Muscle of back (tissue), 11 donors: Measurements from ENCODE around the gene RBBP8NL. TPM values are rescaled to one million over a fixed set of nuclear protein-coding genes. Genes with fewer than 3 reads are reported as not detected.
A peak's percentile ranks its signal among the peaks of the same experiment; 100 is the strongest.
"Not testable (repeated sequence)": the region's sequence is repeated elsewhere in the genome, so short reads cannot be mapped to it uniquely, and the experiment has no call there.

Source experiments
- DNase-seq, 3 donors: peaks; one replicate each; pipeline versions ENCODE4 v3.0.0 to v3.0.0-alpha.2; 2013
- polyA plus RNA-seq, 10 donors: library from polyadenylated mRNA; unstranded; fragments of 120-200 nt; gene quantifications; one replicate each; pipeline ENCODE4 v1.2.1, GENCODE V29; 2013; ENCODE audit not compliant: insufficient read length in 10 of 10

The RBBP8NL gene
- polyA plus RNA-seq, 10 donors = 0.53 to 0.71 TPM; not detected in 8

DNA sequence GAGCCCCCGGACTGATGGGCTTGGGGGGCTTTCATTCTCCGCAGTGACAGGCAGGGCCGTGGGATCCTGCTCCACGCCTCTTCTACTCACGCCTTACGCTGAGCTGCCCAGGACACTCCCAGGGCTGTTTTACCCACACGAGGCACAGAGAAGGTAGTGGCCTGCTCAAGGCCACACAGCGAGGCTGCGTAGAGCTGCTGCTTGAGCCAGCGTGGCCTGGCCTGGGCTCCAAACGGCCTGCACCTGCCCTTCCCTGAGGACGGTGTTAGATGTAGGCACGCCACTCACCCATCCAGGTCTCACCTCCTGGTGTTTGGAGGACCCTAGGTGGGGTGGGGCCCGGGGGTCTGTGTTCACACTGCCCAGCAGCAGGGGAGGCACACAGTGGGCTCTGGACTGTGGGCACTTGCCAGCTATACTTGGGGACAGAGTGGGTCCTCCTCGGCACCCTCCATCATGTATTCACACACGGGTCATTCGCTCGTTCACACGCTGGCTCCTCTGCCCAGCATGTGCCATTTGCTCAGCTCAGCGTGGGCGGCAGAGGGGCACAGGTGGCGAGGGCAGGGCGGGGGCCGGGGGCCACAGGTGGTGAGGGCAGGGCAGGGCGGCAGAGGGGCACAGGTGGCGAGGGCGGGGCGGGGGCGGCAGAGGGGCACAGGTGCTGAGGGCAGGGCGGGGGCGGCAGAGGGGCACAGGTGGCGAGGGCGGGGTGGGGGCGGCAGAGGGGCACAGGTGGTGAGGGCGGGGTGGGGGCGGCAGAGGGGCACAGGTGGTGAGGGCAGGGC, 18.4 kb upstream of the RBBP8NL start:
- DNase-seq = no peak

DNA sequence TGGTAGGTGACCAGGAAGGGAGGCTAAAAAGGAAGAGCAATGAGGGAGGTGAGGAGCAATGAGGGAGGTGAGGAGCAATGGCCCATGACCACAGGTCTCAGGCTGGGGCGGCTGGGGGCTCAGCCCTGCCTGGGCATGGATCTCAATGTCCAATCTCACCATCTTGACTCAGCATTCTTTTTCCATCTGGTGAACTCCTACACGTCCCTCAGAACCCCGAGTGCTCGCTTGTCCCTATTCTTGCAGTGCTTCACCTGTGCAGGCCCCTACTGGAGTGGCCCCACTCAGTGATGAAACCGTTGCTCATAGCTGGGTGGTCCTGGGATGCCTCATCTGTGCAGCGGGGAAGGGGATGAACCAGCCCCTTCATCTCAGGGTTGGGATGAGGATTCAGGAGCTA, 16.9 kb upstream of the RBBP8NL start:
- no peak for DNase-seq

DNA sequence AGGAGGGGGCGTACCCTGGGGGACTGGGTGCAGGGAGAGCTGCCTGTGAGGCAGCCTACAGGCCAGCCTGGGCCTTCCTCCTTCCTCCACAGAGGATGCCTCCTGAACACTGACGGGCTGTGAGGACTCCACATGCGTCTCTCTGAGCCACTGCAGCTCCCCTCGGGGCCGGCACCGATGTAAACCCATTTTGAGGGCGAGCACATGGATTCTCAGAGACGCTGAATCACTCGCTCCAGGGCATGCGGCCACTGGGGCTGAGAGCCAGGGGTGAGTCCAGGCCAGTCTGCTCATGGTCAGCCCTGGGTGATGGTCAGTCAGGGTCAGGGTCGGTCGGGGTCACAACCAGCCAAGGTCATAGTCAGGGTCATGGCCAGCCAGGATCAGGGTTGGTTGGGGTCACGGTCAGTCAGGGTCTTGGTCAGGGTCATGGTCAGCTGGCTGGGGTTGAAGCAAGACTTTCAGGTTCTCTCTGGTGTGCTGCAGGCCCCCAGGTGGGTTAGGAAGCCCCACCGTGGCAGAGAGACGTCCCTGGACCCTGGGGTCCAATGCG, 14.7 kb upstream of the RBBP8NL start:
- no peak for DNase-seq

DNA sequence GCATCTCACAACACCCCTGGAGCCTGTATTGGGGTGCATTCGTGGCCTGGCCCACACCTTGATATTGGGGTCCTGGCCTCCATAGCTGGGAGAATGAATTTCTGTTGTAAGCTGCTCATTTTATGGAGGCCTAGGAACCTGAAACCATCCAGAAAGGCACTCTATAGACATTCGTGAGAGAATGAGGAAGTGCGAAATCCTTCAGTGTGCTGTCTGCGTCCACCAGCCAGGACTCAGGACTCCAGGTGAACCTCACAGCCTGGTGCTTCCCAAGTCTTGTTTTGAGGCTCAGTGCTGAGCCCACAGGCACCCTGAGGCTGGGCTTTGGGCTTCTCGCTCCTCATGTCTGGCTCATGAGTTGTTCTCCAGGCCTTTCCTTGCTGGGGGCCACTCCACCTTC, 11.9 kb upstream of the RBBP8NL start:
- no peak for DNase-seq

DNA sequence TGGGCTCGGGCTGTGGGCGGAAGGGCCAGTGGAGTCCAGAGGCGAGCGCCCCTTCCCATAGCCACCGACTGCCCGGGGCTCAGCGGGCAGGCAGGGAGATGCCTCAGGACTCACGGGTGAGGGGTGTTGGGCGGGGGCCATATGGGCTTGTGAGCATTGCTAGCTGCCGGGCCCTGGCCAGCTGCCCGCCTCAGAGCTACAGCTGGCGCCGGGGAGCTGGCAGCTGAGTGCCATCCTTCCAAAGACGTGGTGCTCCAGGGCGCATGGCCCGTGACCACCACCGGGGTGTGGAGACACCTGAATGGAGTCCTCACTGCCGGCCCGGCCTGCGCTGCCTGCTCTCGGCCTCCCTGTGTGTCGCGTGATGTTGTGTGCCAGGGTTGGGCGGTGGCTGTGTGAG, 10.6 kb upstream of the RBBP8NL start:
- DNase-seq = peak; percentile 40 to 62 (median 57)

DNA sequence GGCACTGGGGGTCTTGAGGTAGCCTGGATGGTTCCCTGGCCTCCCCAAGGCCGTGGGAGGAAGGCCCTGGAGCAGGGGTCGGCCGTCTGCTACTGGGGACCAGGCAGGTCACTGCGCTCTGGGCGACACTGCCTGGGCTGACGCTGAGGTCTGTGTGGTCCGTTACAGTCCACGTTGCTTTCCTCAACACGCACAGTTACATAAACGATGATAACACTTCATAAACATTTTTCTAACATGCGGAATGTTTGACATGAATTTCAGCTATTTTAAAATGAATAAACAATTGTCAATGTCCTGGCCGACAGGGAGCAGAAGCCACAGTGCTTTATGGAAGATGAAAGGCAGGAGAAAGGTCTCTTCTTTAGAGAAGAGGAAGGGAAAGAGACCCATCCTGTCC, 10.2 kb upstream of the RBBP8NL start:
- no peak for DNase-seq

DNA sequence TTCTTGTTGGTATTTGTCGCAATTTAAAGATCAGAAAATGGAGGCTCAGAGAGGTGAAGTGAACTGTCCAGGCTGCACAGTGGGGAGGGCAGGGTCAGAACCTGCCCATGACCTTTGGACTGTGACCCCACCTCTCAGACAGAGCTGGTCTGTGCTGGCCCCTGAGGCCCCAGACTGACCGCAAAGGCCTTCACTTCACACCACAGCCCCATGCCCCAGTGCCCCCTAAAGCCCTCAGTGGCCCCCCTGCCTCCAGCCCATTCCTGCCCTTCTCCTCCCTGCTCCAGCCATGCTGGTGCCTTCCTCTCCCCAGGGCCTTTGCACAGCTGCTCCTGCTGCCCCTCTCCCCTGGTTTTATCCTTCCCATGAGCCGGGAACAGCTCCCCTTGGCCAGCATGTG, 9.4 kb upstream of the RBBP8NL start:
- no peak for DNase-seq

DNA sequence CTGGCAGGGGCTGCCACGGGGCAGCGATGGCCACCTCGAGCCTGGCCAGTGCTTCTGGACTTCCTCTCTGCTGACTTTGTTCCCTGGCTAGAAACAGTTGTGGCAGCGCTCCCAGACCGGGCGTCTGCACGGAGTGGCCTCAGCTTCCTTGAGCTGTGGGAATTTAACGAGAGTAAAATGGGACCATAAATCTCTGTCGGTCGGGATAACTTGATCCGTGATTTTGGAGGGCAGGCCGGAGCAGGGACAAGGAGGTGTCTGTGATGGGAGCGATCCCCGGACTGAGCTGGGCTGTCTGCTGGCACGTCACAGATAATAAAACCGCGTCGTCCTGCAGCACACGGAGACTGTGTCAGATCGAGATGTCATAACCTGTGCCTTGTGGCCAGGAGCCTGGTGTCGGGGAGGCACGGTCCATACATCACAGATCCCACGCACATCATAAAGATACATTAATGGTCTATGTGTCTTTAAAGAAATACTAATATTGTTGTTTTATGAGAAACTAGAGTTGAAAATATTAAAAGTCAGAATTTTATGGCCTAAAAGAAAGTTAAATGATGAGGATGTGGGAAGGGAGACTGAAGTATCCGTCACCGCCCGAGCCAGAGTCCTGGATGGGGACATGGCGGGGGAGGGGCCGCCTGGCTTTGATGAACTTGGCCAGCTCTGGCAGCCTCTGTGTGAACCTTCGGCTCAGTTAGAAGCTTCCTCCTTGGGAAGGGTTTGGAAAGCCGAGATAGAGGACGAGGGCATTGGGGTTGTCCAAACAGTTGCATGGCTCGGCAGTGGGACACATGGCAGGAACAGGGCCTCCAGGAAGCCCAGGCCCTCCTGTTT, 6.5 kb upstream of the RBBP8NL start:
- no peak for DNase-seq

DNA sequence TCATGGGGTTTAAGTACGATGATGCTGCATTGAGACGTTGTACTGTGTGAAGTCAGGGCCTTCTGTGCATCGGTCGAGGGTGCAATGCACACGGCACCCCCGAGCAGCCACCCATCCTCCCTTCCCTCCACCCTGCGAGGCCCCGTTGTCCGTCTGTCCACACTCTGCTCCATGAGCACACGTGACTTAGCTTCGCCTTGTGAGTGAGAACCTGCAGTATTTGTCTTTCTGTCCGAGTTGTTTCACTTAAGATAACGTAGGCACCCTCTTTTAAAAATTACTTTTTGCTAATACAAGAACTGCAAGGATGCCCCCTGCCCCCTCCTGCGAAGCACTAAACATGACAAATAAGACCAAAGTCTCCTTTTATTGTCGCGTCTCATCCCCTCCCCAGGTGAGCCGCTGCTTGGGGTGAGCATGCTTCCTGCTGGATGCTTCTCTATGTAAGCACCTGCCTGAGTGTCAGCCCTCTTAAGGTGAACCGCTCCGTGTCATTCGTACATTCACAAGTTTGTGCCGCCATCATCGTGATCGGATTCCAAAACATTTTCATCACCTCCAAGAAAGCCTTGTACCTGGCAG, 3.6 kb upstream of the RBBP8NL start:
- no peak for DNase-seq

DNA sequence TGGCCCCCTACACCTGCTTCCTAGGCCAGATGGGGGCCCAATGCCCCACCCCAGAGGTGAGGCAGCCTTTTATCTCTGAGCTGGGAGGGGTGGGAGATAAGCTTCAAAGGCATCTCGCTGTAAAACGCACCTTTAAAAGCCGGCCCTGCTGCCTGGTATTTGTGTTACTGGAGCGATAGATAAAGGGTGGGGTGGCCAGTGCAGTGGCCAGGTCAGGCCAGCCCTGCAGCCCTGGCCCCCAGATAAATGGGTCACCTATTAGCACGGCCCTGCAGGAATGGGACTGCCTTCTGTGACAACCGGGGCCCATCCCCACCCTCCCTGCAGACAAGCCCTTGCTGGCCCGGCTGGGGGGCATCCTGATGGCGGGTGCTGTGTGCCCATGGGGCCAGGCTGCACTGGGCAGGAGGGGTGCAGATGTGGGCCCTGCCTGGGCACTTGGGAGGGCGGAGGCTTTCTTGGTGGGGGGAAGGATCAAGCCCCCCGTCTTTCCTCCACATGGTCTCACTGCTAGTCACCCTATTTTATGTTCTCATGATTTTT, 3.0 kb upstream of the RBBP8NL start:
- DNase-seq = no peak

DNA sequence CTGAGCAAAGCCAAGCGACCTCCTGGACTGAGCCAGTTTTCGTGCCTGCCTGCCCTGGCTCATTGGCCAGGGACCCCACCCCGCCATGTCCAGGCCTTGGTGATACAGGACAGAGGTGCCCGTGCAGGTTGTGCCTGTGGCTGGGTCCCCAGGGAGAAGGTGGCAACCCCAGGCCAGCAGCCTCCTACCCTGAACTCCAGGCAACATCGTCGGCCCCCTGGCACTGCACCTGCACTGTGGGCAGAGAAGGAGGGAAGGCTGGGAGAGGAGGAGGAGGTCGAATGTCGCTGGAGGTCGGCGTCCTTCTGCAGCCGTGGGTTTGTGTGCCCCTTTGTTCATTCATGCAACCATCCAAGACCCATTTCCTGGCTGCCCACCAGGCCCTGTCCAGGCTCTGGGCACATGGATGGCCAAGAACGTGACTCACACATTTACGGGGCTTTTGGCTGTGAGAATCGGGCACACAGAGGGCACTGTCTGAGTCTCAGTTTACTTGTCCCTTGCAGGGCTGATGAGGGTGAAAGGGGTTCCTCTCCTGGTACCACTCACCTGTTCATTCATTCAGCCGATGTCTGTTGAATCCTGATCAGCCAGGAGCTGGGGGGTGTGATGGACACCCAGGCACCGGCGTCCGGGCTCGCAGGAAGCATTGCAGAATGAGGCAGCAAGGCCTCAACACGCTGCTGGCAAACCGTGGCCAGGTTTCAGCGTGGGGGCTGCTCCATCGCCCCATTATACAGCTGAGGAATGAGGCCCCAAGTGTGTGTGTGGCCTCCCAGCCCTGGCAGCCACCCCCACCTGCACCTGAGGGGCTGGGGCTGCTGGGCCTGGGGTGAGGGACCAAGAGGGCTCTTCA, 2.3 kb upstream of the RBBP8NL start:
- DNase-seq = no peak

DNA sequence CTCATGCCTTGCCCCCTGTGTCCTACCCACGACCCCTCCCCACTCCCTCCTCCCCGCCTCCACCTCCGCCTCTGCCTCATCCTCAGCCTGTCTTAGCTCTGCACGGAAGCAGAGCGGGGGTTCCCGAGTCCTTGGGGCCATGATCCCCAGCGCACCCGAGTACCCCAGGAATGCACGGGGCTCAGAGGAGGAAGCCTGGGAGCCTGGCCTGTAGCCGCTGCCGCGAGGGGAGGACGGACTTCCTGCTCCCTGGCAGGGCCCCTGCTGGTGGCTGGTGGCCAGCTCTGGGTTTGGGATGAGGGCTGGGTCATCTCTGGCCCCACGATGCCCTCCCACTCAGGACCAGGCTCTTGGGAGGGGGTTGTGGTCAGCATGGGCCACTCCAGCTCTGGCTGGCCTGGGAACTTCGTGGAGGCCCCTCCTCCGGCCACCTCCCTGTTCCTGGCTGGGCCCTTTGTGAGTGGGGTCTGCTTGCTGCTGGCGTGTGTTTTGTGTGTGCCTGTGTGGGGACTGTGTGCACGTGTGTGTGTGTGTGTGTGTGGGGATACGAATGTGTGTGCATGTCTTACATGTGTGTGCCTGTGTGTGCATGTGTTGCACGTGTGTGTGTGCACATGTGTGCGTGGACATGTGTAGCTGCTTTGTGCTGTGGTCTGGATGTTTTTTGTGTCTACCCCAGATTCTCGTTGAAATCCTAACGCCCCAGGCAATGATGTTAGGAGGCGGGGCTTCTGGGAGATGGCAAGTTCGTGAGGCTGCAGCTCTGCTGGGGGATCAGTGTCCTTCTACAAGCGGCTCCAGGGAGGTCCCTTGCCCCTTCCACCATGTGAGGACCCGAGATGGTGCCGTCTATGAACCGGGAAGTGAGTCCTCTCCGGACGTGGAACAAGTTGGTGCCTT, 1.3 kb upstream of the RBBP8NL start:
- DNase-seq = no peak

DNA sequence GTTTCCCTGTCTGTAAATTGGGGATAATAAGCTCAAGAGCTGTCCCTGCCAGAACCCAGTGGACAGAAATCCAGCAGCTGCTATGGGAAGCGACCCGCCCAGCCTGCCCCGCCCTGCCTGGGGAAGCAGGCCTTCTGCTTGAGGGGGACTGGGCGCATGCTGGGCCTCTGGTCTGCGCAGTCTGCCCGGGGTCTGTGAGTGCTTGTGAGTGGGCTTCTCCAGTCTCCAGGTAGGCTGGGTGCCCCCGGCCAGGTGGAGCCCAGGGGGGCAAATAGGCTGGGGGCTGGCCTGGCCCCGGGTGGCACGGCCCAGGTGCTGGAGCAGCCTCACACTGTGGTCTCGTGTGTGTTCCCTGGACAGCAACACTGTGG, 648 bp upstream of the RBBP8NL start:
- DNase-seq = no peak

DNA sequence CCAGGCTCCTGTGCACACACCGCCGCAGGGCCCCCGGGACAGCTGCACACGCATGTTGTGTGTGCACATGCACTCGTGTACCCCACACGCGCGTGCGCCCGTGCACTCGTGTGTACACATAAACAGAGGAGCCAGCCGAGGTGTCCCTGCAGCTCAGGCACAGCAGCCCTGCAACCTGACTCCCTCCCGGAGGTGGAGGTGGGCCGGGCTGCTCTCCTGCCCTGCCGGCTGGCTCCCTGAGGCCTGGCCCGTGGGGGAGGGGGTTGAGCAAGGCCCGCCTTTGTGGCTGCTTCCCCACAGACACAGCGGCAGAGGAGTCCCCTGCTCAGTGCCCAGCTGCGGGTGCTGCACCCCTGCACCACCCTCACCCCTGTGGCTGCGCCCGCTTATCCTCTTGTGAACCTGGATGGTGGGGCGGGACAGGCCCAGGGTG, 624 bp downstream of the RBBP8NL start:
- DNase-seq = no peak

DNA sequence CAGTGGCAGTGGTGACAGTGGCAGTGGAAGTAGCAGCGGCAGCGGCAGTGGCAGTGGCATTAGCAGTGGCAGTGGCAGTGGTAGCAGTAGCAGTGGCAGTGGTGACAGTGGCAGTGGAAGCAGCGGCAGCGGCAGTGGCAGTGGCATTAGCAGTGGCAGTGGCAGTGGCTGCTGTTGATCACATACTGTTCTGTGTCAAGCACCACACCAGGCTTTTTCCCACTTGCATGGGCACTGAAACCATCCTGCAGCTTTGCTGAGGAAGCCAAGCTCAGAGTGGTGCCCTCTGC, 1.3 kb downstream of the RBBP8NL start:
- not testable (repeated sequence) for DNase-seq

DNA sequence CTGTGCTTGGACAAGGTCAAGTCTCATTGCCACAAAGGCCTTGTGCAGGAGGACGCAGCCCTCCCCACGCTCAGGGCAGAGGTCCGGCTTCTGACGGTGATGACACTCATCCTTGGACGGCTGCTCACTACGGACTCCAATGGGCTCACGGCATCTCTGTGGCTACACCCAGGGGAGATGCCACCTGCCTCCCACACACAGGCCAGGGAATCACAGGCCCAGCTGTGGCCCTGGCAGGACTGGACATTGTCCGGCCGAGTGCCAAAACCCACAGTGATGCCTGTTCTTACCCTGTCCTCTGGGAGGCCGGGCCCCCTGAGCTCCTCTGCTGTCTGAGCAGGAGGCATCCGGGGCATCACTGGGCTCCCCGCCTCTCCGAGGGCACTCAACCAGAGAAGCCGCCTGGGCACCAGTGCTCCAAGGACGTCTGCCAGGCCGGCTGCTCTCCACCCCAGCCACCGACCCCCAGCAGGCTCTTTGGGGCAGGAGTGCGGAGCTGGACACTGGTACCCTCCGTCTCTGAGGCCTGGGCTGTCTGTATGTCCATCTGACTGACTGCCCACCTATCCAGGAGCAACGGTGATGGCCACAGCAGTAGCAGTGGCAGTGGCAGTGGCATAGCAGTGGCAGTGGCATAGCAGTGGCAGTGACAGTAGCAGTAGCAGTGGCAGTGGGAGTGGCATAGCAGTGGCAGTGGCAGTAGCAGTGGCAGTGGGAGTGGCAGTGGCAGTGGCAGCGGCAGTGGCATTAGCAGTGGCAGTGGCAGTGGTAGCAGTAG, 1.9 kb downstream of the RBBP8NL start:
- DNase-seq = no peak

DNA sequence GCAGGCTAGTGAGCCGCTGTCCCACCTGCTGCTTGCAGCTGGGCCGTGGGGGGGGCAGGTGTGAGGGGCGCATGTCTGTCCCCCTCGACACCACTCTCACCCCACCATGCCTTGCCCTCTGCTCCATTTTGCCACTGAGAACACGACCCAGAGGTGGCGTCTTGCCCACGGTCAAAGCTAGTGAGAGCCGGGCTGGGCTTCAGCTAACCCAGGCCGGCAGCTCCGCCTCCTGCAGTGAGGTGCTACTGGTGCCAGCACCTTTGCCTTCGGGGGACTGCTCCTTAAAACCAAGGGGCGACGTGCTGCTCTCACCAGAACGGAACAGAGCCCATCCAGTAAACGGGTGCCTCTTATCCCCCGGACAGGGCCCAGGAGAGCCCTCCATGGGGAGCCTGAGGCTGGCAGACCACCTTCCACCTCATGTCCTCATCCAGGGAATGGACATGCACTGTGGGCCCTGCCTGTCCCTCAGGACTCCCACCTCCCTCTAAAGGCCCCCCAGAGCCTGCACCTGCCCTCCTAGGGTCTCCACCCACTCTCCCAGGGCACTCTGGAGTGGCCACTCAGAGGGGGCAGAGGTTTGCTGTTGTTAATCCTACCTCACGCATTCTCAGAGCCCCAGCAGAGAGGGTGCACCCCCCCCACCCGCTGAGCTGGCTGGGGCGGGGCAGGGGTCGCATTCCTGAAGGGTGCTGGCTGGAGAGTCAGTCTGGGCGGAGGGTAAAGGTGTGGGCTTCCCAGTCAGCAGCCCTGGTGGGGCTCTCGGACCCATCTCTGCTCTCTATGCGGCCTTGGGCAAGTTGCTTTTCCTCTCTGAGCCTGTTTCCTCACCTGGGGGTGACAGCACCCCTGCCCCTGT, 2.9 kb downstream of the RBBP8NL start:
- no peak for DNase-seq

DNA sequence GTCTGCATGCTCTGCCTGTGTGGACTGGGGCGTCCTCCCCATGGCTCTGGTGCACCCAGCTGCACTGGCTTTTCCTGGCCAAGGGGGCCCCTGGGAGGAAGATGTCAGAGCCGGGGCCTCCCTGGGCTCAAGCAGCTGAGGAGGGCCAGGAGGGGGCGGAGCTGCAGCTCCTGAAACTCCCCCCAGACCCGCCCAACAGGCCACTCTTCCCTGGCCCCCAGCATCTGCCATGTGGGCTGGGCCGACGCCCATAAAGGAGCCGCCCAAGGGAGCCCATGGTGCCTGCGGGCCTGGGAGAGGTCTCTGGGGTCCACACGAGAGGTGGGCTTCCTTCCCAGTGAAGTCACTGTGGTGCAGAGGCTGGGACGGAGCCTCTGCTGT, 4.0 kb downstream of the RBBP8NL start:
- no peak for DNase-seq
